Mesothelial cell of epicardium (in vitro differentiated cells): ENCODE measurements around the gene KCNAB1. TPM values are rescaled to one million over a fixed set of nuclear protein-coding genes. Genes with fewer than 3 reads are reported as not detected.

Experiments used
- DNase-seq, 2 experiments: peaks; one replicate each; pipeline ENCODE4 v3.0.0; 2021; ENCODE audit warnings: low spot score in 2 of 2; ENCODE audit not compliant: unreplicated experiment in 2 of 2
- H3K27ac Mint-ChIP-seq: 2 replicates; pipeline ENCODE4 v1.8.0; 2021; ENCODE audit warnings: mixed read lengths
- H3K27me3 Mint-ChIP-seq: 2 replicates; pipeline ENCODE4 v1.8.0; 2021; ENCODE audit warnings: low read depth, mixed read lengths
- H3K36me3 Mint-ChIP-seq: 2 replicates; pipeline ENCODE4 v1.8.0; 2021; ENCODE audit warnings: mixed read lengths
- H3K4me1 Mint-ChIP-seq: 2 replicates; pipeline ENCODE4 v1.8.0; 2021; ENCODE audit warnings: mixed read lengths
- H3K4me3 Mint-ChIP-seq: 2 replicates; pipeline ENCODE4 v1.8.0; 2021; ENCODE audit warnings: mild to moderate bottlenecking, moderate library complexity, mixed read lengths
- H3K9me3 Mint-ChIP-seq: 2 replicates; pipeline ENCODE4 v1.8.0; 2021; ENCODE audit warnings: mixed read lengths
- CTCF ChIP-seq: fragments of 200-600 bp; sonication (generic); IDR thresholded peaks from one replicate; pipeline ENCODE4 v1.5.0; 2021; ENCODE audit warnings: antibody characterized with exemption; ENCODE audit not compliant: unreplicated experiment
- total RNA-seq: library from RNA; stranded (reverse); gene quantifications from 3 replicates; pipeline ENCODE4 v1.2.1, GENCODE V29; 2021

KCNAB1 gene
- total RNA-seq, 1 donor from 2014 or later: 3.7 TPM

DNA sequence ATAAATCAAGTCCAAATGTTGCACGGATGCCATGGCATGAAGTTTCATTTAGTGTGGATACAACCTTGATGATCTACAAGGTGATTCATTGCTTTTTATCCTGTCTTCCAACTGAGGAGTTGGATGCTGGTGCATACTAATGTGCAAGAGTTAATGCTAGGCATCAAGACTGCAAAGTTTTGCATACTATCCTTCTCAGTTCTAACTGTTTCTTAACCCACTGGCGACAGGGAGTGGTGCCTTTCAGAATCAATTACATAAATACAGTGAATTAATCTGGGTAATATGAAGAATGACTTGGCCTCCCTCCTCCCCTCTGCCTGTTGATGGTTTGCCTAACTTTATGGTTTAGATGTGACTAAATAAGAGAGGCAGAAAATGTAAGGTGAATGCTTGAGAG is 43.5 kb downstream of the KCNAB1 start:
- TF ChIP-seq CTCF: no peak
- peaks cover 47% of the 10 kb centered on the region for H3K4me1 Mint-ChIP-seq
- H3K36me3 Mint-ChIP-seq: no peaks in the 10 kb centered on the region
- H3K27me3 Mint-ChIP-seq: peaks cover 3% of the 10 kb centered on the region
- H3K9me3 Mint-ChIP-seq: no peaks in the 10 kb centered on the region
- H3K27ac Mint-ChIP-seq: no peak overlapping the region
- no peak for DNase-seq
- no peak overlapping the region for H3K4me3 Mint-ChIP-seq

DNA sequence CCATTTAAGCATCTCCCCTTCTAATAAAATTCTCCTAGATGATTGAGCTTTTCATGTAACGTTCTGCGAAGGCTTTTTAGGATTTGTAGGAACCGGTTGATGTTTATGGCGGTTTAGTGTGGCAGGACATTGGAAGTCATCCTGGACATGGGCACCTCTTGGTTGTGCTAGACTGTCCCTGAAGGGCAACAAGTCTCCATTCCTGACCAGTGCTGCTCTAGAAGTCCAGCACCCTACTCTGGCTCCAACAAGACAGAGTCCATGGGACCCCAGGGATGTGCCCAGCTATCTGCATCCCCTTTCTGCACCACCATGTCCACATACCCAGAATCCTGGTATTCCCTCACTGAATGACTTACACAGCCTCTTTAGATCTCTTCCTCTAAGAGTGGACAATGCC is 46.4 kb downstream of the KCNAB1 start:
- H3K36me3 Mint-ChIP-seq: no peaks in the 10 kb centered on the region
- H3K27me3 Mint-ChIP-seq: peaks cover 3% of the 10 kb centered on the region
- no peaks in the 10 kb centered on the region for H3K9me3 Mint-ChIP-seq
- no peak overlapping the region for H3K4me3 Mint-ChIP-seq
- H3K4me1 Mint-ChIP-seq: peaks cover 33% of the 10 kb centered on the region
- no peak for DNase-seq
- no peak overlapping the region for H3K27ac Mint-ChIP-seq
- no peak for TF ChIP-seq CTCF

GRCh38 chr3:156170571-156170970 is 50.2 kb downstream of the KCNAB1 start:
- Mint-ChIP-seq H3K4me1 (peaks cover 20% of the 10 kb centered on the region), H3K9me3 (no peaks in the 10 kb centered on the region), H3K36me3 (no peaks in the 10 kb centered on the region), H3K27me3 (peaks cover 3% of the 10 kb centered on the region), H3K27ac (no peak overlapping the region), H3K4me3 (no peak overlapping the region)
- TF ChIP-seq CTCF: no peak
- DNase-seq: no peak

- H3K36me3 Mint-ChIP-seq: no peaks in the 10 kb centered on the region
- peaks cover 16% of the 10 kb centered on the region for H3K4me1 Mint-ChIP-seq
- no peak for DNase-seq
- no peak overlapping the region for H3K4me3 Mint-ChIP-seq
- H3K27ac Mint-ChIP-seq: peak overlapping the region; percentile 34
- no peak for TF ChIP-seq CTCF
- H3K27me3 Mint-ChIP-seq: peaks cover 3% of the 10 kb centered on the region
- no peaks in the 10 kb centered on the region for H3K9me3 Mint-ChIP-seq
Observed at GRCh38 chr3:156171281-156172267, 51.2 kb downstream of the KCNAB1 start.

DNA sequence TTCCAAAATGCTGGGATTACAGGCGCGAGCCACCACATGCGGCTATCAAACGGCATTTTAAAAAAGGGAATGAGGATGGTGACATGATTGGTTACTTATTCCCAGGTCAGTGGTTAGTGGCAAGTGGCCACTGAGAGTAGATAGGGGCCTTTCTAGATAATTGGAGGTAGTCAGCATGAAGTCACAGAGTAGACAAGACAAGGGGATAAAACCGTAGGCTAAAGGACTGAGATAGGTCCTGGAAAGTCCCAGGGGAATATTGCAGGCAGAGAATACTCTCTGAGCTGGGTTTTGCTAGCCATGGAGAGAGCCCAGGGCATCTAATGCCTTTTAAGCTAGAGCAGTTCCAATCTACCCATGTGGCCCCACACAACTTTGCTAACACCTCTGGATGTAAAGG is 52.2 kb downstream of the KCNAB1 start:
- TF ChIP-seq CTCF: no peak
- Mint-ChIP-seq H3K27me3 (no peaks in the 10 kb centered on the region), H3K4me3 (no peak overlapping the region), H3K4me1 (peaks cover 16% of the 10 kb centered on the region), H3K36me3 (no peaks in the 10 kb centered on the region), H3K27ac (no peak overlapping the region), H3K9me3 (no peaks in the 10 kb centered on the region)
- DNase-seq: no peak
